Fibroblast of the aortic adventitia (primary cell): ENCODE results near the gene RILP. TPM values are rescaled to one million over a fixed set of nuclear protein-coding genes. Genes with fewer than 3 reads are reported as not detected.

Source experiments
- DNase-seq: peaks from one replicate; pipeline ENCODE4 v3.0.0-alpha.2; 2010; ENCODE audit warnings: low read depth
- H3K4me3 ChIP-seq: 2 replicates; pipeline ENCODE4 v1.5.1; 2011; ENCODE audit warnings: low read depth, mild to moderate bottlenecking, control low read depth, low read length, moderate library complexity
- total RNA-seq: library from RNA; depleted of rRNA; stranded (reverse); fragments of >200 nt; gene quantifications from 2 replicates; pipeline ENCODE4 v1.2.3, GENCODE V29; 2012; ENCODE audit warnings: low replicate concordance
- TF ChIP-seq, protein P1 (sequence below): IDR thresholded peaks from 2 replicates; pipeline ENCODE4 v1.5.1; 2011; ENCODE audit warnings: mild to moderate bottlenecking, low read length, control low read depth, inconsistent platforms; ENCODE audit not compliant: insufficient read depth

Gene RILP
- total RNA-seq, 1 donor, result 9.7 TPM

DNA sequence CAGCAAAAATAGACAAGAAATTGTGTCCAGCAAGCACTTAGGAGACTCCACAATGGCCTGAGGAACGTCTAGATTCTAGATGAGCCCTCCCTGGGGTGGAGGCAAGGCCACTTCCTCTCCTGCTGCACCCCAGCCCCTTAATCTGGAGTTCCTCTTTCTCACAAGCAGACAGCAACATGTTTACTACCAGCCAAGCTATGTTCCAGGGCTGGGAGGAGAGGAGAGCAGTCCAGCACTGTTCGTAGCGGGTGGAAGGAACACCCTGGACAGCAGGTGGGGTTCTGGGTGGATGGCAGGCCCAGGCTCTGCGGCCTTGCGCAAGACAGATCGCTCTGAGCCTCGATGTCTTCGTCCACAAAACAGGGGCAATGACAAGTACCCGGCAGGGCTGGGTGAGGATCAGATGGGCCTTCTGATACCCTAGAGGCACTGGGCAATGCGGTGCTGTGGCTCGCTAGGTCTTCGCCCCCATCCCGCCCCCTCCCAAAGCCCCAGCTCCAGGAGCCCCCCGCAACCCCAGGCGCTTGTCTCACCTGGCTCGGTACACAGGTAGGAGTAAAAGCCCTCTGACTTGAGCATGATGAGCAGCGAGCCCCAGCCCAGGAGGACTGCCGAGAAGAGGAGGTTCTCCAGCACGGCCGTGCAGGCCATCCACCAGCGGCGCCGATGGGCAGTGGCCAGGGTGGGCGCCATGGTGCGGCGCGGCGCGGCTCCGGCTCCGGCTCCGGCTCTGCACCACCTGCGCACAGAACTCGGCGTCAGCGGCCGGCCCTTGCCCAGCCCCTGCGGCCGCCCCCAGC is 22.3 kb downstream of the RILP start:
- TF ChIP-seq, protein P1, sequence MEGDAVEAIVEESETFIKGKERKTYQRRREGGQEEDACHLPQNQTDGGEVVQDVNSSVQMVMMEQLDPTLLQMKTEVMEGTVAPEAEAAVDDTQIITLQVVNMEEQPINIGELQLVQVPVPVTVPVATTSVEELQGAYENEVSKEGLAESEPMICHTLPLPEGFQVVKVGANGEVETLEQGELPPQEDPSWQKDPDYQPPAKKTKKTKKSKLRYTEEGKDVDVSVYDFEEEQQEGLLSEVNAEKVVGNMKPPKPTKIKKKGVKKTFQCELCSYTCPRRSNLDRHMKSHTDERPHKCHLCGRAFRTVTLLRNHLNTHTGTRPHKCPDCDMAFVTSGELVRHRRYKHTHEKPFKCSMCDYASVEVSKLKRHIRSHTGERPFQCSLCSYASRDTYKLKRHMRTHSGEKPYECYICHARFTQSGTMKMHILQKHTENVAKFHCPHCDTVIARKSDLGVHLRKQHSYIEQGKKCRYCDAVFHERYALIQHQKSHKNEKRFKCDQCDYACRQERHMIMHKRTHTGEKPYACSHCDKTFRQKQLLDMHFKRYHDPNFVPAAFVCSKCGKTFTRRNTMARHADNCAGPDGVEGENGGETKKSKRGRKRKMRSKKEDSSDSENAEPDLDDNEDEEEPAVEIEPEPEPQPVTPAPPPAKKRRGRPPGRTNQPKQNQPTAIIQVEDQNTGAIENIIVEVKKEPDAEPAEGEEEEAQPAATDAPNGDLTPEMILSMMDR, result no peak
- H3K4me3 ChIP-seq, result peak overlapping the region; percentile 90
- no peak for DNase-seq

DNA sequence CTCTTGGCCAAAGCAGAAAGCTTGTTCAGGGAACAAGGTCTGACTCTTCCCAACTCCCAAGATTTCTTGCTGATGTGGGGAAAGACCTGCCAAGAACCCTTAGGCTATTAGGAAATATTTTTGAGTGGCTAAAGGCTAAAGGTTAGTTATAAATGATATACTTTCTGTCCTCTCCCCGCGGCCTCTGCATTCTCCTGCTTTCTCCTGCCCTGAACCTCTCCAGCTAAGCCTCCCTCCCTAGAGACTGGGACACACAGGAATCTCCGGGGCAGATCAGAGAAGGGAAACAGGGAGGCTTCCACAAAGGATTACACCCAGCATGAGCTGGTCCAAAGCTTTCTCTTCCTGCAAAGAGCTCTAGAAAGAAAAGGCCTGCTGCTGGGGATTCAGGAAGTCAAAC is 23.3 kb downstream of the RILP start:
- TF ChIP-seq, protein P1, result no peak
- H3K4me3 ChIP-seq, result no peak overlapping the region
- DNase-seq, result peak; percentile 39

DNA sequence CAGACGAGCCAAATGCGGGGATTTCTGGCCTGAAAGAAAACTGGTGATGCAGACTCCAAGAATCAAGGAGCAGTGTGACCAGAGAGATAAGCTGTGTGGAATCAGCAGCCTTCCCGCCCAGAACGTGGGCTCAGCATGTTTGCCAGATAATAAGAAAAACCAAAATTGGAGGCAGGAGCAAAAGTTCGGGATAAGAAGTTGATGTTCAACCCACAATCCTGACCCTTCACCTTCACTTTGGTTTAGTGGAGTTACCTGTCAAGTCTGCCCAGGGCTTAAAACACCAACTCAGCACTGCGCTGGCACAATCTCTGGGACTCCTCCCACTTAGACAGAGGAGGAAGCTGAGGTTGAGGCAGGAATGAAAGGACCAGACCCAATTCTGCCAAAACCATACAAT is 24.1 kb downstream of the RILP start:
- DNase-seq, result peak; percentile 23
- H3K4me3 ChIP-seq, result no peak overlapping the region
- TF ChIP-seq, protein P1, result no peak

DNA sequence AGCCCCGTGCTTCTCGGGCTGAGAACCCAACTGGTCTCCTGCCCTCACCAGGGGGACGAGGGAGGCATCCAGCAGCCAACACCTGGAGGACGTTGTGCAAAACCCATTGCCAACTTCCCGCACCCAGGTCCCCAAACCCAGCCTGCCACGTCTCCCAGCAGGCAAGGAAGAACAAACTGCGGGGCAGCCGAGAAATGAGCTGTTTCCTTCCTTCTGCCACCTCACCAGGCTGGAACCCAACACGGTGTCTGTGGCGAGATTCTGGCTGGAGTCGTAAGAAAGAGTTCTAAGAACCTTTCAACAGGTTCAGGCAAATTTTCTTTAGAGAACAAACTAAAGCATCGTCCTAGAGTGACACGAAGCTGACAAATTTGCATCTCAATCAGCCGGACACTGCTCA is 24.6 kb downstream of the RILP start:
- no peak overlapping the region for H3K4me3 ChIP-seq
- no peak for DNase-seq
- TF ChIP-seq, protein P1, result no peak

DNA sequence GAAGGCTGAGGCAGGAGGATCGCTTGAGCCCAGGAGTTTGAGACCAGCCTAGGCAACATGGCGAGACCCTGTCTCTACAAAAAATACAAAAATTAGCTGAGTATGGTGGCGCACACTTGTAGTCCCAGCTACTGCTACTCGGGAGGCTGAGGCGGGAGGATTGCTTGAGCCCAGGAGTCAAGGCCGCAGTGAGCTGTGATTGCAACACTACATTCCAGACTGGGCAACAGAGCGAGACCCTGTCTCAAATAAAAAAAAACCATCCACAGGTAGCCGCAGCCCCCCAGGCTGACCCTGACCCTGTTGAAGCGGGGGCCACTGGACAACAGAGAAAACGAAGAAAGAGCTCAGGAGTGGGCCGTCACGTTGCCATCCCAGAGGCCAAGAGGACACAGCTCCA is 25.0 kb downstream of the RILP start:
- TF ChIP-seq, protein P1, result no peak
- DNase-seq, result no peak
- H3K4me3 ChIP-seq, result no peak overlapping the region

DNA sequence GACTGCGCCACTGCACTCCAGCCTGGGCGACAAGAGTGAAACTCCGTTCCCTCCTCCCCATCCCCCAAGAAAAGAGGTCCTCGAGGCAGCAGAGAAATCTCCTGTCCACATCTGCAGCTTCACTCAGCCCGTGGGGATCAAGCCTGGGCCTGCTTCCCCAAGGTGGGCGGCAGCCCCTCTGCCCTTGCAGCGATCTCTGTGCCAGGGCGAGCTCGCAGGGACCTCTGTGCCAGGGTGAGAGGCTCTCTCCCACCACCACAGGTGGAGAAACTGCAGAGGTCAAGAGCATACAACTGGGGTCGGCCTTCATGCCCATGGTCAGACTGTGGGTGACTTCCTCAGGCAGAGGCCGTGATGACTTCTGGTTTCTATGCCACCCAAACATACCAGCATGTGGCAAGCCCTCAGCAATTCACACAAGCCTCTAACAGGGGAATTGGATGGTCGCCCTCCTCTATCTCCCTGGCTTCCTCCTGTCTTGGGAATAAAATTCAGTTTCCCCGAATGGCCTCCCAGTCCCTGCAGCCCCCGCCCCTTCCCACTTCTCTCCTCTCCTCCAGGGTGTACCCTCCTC is 26.5 kb downstream of the RILP start:
- DNase-seq, result no peak
- TF ChIP-seq, protein P1, result no peak
- H3K4me3 ChIP-seq, result no peak overlapping the region
